ENCODE measurements around the gene SCGB1C2. TPM values are rescaled to one million over a fixed set of nuclear protein-coding genes. Genes with fewer than 3 reads are reported as not detected.

Gene SCGB1C2
- total RNA-seq, 1 donor from 2014 or later = not detected

GRCh38 chr17:145671-146541, 8.5 kb downstream of the SCGB1C2 start:
- TF ChIP-seq CTCF (IDR thresholded peaks at IDR 0.05) = no peak
- Mint-ChIP-seq H3K9me3 (ENCODE audit: low read depth) (no peaks in the 10 kb centered on the region), H3K27me3 (ENCODE audit: low read depth) (peaks cover 2% of the 10 kb centered on the region), H3K4me1 (ENCODE audit: low read depth) (peaks cover 2% of the 10 kb centered on the region), H3K27ac (ENCODE audit: unreplicated experiment) (no peak overlapping the region), H3K4me3 (ENCODE audit: unreplicated experiment) (no peak overlapping the region), H3K36me3 (ENCODE audit: low read depth) (no peaks in the 10 kb centered on the region)
- peak; percentile 75 for DNase-seq (ENCODE audit: low spot score)

DNA sequence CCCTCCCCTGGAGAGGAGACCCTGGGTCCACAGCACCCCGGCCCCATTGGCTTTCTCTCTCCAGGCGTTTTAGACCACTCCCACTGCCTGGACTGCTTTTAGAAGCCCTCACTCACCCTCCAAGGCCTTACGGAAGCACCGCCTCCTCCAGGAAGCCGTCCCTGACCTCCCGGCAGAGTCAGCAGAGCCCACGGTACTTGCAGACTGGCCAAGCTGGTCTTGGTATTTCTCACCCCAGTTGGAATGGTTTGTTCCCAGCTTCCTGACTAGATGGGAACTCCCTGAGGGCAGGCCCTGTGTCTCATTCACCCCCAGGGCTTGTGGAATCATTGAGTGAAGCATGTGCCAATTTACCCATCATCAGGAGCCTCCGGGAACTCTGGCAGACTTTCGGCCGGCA, 9.2 kb downstream of the SCGB1C2 start:
- Mint-ChIP-seq H3K27ac (ENCODE audit: unreplicated experiment) (no peak overlapping the region), H3K4me3 (ENCODE audit: unreplicated experiment) (no peak overlapping the region), H3K27me3 (ENCODE audit: low read depth) (peaks cover 2% of the 10 kb centered on the region), H3K36me3 (ENCODE audit: low read depth) (no peaks in the 10 kb centered on the region), H3K9me3 (ENCODE audit: low read depth) (no peaks in the 10 kb centered on the region), H3K4me1 (ENCODE audit: low read depth) (peaks cover 2% of the 10 kb centered on the region)
- TF ChIP-seq CTCF (IDR thresholded peaks at IDR 0.05) = no peak
- DNase-seq (ENCODE audit: low spot score) = peak; percentile 49

DNA sequence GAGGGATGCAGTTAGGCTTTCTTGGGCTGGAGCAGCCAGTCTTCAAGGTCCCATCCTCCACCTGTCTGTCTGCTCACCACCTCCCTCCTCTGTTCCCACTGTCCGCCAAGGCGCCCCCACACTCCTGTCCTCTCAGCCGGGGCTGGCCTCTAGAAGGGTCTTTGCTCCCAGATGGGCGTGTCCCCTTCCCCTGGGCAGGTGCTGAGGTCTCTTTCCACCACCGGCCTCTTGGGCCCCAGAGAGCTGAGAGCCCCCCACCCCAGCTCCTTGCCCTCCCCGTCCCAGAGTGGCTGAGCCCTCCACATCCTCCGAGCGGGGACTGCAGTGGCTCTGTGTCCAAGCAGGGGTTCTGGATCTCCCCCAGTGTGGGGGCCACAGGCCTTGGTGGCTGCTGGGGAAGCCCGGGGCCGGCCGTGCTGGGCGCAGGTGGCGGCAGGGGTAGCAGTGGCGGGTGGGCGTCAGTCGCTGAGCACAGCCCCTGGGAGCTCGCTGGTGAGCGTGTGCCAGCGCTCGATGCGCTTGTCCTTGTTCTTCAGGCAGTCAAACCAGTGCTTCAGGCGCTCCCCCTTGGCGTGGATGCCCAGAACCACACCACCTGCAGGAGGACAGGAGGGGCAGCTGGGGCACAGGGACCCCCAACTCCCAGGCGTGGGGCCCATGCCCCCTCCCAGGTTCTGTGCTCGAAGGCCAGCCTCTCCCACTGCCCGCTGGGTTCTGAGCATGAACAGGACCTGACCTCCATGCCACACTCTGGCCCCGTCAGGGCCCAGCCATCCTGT, 9.8 kb downstream of the SCGB1C2 start:
- Mint-ChIP-seq H3K27me3 (ENCODE audit: low read depth) (peaks cover 2% of the 10 kb centered on the region), H3K27ac (ENCODE audit: unreplicated experiment) (no peak overlapping the region), H3K9me3 (ENCODE audit: low read depth) (no peaks in the 10 kb centered on the region), H3K36me3 (ENCODE audit: low read depth) (no peaks in the 10 kb centered on the region), H3K4me3 (ENCODE audit: unreplicated experiment) (no peak overlapping the region), H3K4me1 (ENCODE audit: low read depth) (peaks cover 2% of the 10 kb centered on the region)
- DNase-seq (ENCODE audit: low spot score) = peak; percentile 83
- TF ChIP-seq CTCF (IDR thresholded peaks at IDR 0.05) = no peak

- peaks cover 2% of the 10 kb centered on the region for H3K4me1 Mint-ChIP-seq (ENCODE audit: low read depth)
- no peak overlapping the region for H3K4me3 Mint-ChIP-seq (ENCODE audit: unreplicated experiment)
- no peaks in the 10 kb centered on the region for H3K36me3 Mint-ChIP-seq (ENCODE audit: low read depth)
- H3K27me3 Mint-ChIP-seq (ENCODE audit: low read depth) = peaks cover 2% of the 10 kb centered on the region
- H3K9me3 Mint-ChIP-seq (ENCODE audit: low read depth) = no peaks in the 10 kb centered on the region
- peak; percentile 60 for DNase-seq (ENCODE audit: low spot score)
- H3K27ac Mint-ChIP-seq (ENCODE audit: unreplicated experiment) = no peak overlapping the region
- TF ChIP-seq CTCF (IDR thresholded peaks at IDR 0.05) = no peak
These were observed 10.7 kb downstream of the SCGB1C2 start for GRCh38 chr17:147796-148740.

All from chondrocyte (in vitro differentiated cells).